B cell (primary cell): ENCODE results near the gene ACIN1. TPM values are rescaled to one million over a fixed set of nuclear protein-coding genes. Genes with fewer than 3 reads are reported as not detected.

ENCODE experiments used
- ATAC-seq: fragments of 200-7000 bp; cut with Tn5 transposase; one replicate; pipeline ENCODE4 v1.10.0; 2021; ENCODE audit warnings: low read depth, mild to moderate bottlenecking, moderate number of reproducible peaks, moderate library complexity
- CTCF ChIA-PET: fragments of 350-600 bp; sonication (Branson Sonifier 250); formaldehyde crosslinking; loops from one replicate; lab custom pipeline; 2021; ENCODE audit warnings: antibody characterized with exemption, inconsistent platforms; lab: Charles Lee
- POLR2A ChIA-PET: fragments of 350-600 bp; sonication (Branson Sonifier 250); formaldehyde crosslinking; loops from one replicate; lab custom pipeline; 2021; ENCODE audit warnings: antibody characterized with exemption; lab: Charles Lee
- DNase-seq: peaks from one replicate; pipeline ENCODE4 v3.0.0; 2013
- H2AFZ ChIP-seq: 2 replicates; pipeline ENCODE4 v1.6.1; 2012; ENCODE audit warnings: mild to moderate bottlenecking, low read depth, low read length; ENCODE audit not compliant: insufficient read depth, poor library complexity, severe bottlenecking
- H3K27ac ChIP-seq, 2 donors: 1 replicate in 1 of 2; 2 replicates in 1 of 2; pipeline ENCODE4 v1.5.1; 2012 to 2013; ENCODE audit warnings: low read length in 2 of 2, mild to moderate bottlenecking in 2 of 2, moderate library complexity in 1 of 2
- H3K27me3 ChIP-seq, 4 experiments: fragments of 200-600 bp in 1 of 4; sonication (generic) in 1 of 4; replicated peaks in 1 of 4; 1 replicate in 2 of 4; 2 replicates in 2 of 4; pipeline versions ENCODE4 v1.6.1 to v1.7.0; 2013 to 2016; ENCODE audit warnings: low read length in 3 of 4, mild to moderate bottlenecking in 2 of 4, mixed read lengths in 1 of 4, moderate library complexity in 1 of 4; ENCODE audit not compliant: insufficient read depth in 4 of 4, control insufficient read depth in 3 of 4; ENCODE audit errors: control extremely low read depth in 1 of 4
- H3K36me3 ChIP-seq, 2 experiments: replicated peaks in 1 of 2; 1 replicate in 1 of 2; 2 replicates in 1 of 2; pipeline versions ENCODE4 v1.6.1 to v1.7.1; 2013; ENCODE audit warnings: low read length in 1 of 2; ENCODE audit not compliant: insufficient read depth in 2 of 2, control insufficient read depth in 1 of 2; ENCODE audit errors: control extremely low read depth in 1 of 2, extremely low read depth in 1 of 2
- H3K4me1 ChIP-seq, 2 donors: fragments of 200-600 bp in 1 of 2; sonication (generic) in 1 of 2; 1 replicate in 1 of 2; 2 replicates in 1 of 2; pipeline versions ENCODE4 v1.5.1 to v1.6.1; 2013 to 2017; ENCODE audit warnings: low read length in 2 of 2; ENCODE audit not compliant: control insufficient read depth in 2 of 2, insufficient read depth in 2 of 2
- H3K4me2 ChIP-seq: replicated peaks from 2 replicates; pipeline ENCODE3; 2012; ENCODE audit warnings: mild to moderate bottlenecking, low read depth, low read length; ENCODE audit not compliant: poor library complexity, severe bottlenecking
- H3K4me3 ChIP-seq, 5 experiments: fragments of 200-600 bp in 1 of 5; sonication (generic) in 1 of 5; 1 replicate in 3 of 5; 2 replicates in 2 of 5; pipeline versions ENCODE4 v1.5.1 to v1.7.0; 2011 to 2016; ENCODE audit warnings: low read length in 4 of 5, mild to moderate bottlenecking in 4 of 5, low read depth in 2 of 5, control low read depth in 1 of 5, moderate library complexity in 1 of 5; ENCODE audit not compliant: insufficient read depth in 1 of 5; ENCODE audit errors: control extremely low read depth in 1 of 5, extremely low read depth in 1 of 5
- H3K79me2 ChIP-seq: fragments of 200-600 bp; sonication (generic); one replicate; pipeline ENCODE4 v1.6.0; 2016; ENCODE audit warnings: low read length; ENCODE audit not compliant: control insufficient read depth, insufficient read depth
- H3K9ac ChIP-seq: fragments of 200-600 bp; sonication (generic); 2 replicates; pipeline ENCODE4 v1.6.1; 2017; ENCODE audit warnings: mild to moderate bottlenecking, low read length, moderate library complexity
- H3K9me3 ChIP-seq, 3 donors: one replicate each; pipeline versions ENCODE4 v1.6.1 to v1.7.1; 2013; ENCODE audit warnings: low read length in 2 of 3; ENCODE audit not compliant: control insufficient read depth in 2 of 3, insufficient read depth in 1 of 3; ENCODE audit errors: control extremely low read depth in 1 of 3
- H4K20me1 ChIP-seq: 2 replicates; pipeline ENCODE4 v1.6.0; 2012; ENCODE audit warnings: mild to moderate bottlenecking, low read length; ENCODE audit not compliant: insufficient read depth, control insufficient read depth, poor library complexity, severe bottlenecking
- H3K27ac Mint-ChIP-seq: one replicate; pipeline ENCODE4 v1.8.0; 2021; ENCODE audit warnings: mixed read lengths
- H3K27me3 Mint-ChIP-seq: one replicate; pipeline ENCODE4 v1.8.0; 2021; ENCODE audit warnings: mixed read lengths
- H3K4me1 Mint-ChIP-seq: one replicate; pipeline ENCODE4 v1.8.0; 2021; ENCODE audit warnings: mixed read lengths
- H3K4me3 Mint-ChIP-seq: one replicate; pipeline ENCODE4 v1.8.0; 2021; ENCODE audit warnings: mixed read lengths
- H3K9me3 Mint-ChIP-seq: one replicate; pipeline ENCODE4 v1.8.0; 2022; ENCODE audit warnings: mixed read lengths; ENCODE audit not compliant: insufficient read depth
- CTCF ChIP-seq: fragments of 200-600 bp; IDR thresholded peaks from one replicate; pipeline ENCODE4 v1.8.0; 2022; ENCODE audit warnings: antibody characterized with exemption, mild to moderate bottlenecking
- EZH2 ChIP-seq: IDR thresholded peaks from 2 replicates; pipeline ENCODE4 v1.6.1; 2012; ENCODE audit warnings: borderline replicate concordance, low read depth, mild to moderate bottlenecking, moderate library complexity, low read length; ENCODE audit not compliant: insufficient read depth, poor library complexity, severe bottlenecking
- WGBS: methylation state at CpG from one replicate; pipeline ENCODE4 v1.1.5; 2013; ENCODE audit warnings: missing lambda C conversion rate; ENCODE audit not compliant: insufficient coverage; 5-methylcytosine and 5-hydroxymethylcytosine counted together
- intact Hi-C: fragments of 100-400 bp; cut with micrococcal nuclease; formaldehyde crosslinking; loops from one replicate; pipeline ENCODE4 v1.10.0; 2022
- polyA plus RNA-seq: library from polyadenylated mRNA; depleted of rRNA; stranded (reverse); fragments of >200 nt; gene quantifications from 2 replicates; pipeline ENCODE4 v1.2.3, GENCODE V29; 2012
- total RNA-seq, 2 donors: library from RNA; stranded (reverse); fragments of 120-200 nt in 1 of 2; gene quantifications; 1 replicate in 1 of 2; 2 replicates in 1 of 2; pipeline versions ENCODE4 v1.2.3 to v1.2.4, GENCODE V29; 2013 to 2022

The ACIN1 gene
- total and polyA plus RNA-seq, 2 donors (not counting 1 experiment from before 2014, with no cell fraction given) = 178 to 359 TPM

GRCh38 chr14:23071921-23072539 lies 22.9 kb downstream of the ACIN1 start:
- no peak overlapping the region for H2AFZ ChIP-seq

More at GRCh38 chr14:23071921-23072539, 22.9 kb downstream of the ACIN1 start:
- Histone ChIP-seq H4K20me1 (peaks cover 41% of the 10 kb centered on the region), H3K36me3 (peaks cover 7 to 62% of the 10 kb centered on the region in 2 experiments), H3K4me1 (peaks cover 21 to 41% of the 10 kb centered on the region in 2 donors), H3K27me3 (no peaks in the 10 kb centered on the region), H3K4me3 (peak overlapping the region in 2 of 5 experiments; percentile 62 to 67), H3K27ac (peak overlapping the region; percentile 51 to 76), H3K4me2 (peak overlapping the region; percentile 75), H3K79me2 (peaks cover 33% of the 10 kb centered on the region), H3K9ac (peak overlapping the region; percentile 65), H3K9me3 (no peaks in the 10 kb centered on the region)
- no peak for ATAC-seq
- no peak for DNase-seq
- ChIA-PET CTCF (interaction anchor here (0.7 to 4.6 kb wide), 13 partner anchors 8 to 249 kb away, joined by 3 to 34 read pairs (median 6); partner anchors contain the start of genes ACIN1, AJUBA, C14orf119 and CDH24), POLR2A (interaction anchor here (0.6 to 0.9 kb wide), 2 partner anchors 15 to 303 kb away, joined by 4 to 5 read pairs; partner anchors contain the start of gene CDH24)
- Mint-ChIP-seq H3K4me3 (peak overlapping the region; percentile 98), H3K27me3 (no peaks in the 10 kb centered on the region), H3K9me3 (no peaks in the 10 kb centered on the region), H3K4me1 (peaks cover 40% of the 10 kb centered on the region), H3K27ac (peak overlapping the region; percentile 92)
- intact Hi-C loops = no loop called here
- TF ChIP-seq CTCF (no peak), EZH2 (no peak)
- WGBS = 100% methylated on average over 3 of the region's 5 CpGs
